Skeletal muscle tissue (tissue), 4 donors: Measurements from ENCODE around the gene PTPRCAP. TPM values are rescaled to one million over a fixed set of nuclear protein-coding genes. Genes with fewer than 3 reads are reported as not detected.
"Not testable (repeated sequence)": the region's sequence is repeated elsewhere in the genome, so short reads cannot be mapped to it uniquely, and the experiment has no call there.

ENCODE experiments used
- H3K27ac ChIP-seq: one replicate; pipeline ENCODE4 v1.7.0; 2013; ENCODE audit warnings: mild to moderate bottlenecking, low read depth, low read length, inconsistent platforms
- H3K27me3 ChIP-seq, 3 donors: one replicate each; pipeline ENCODE4 v1.7.0; 2013; ENCODE audit warnings: low read length in 3 of 3; ENCODE audit not compliant: control insufficient read depth in 3 of 3, insufficient read depth in 3 of 3
- H3K36me3 ChIP-seq, 3 donors: one replicate each; pipeline ENCODE4 v1.7.0; 2013; ENCODE audit warnings: low read length in 3 of 3; ENCODE audit not compliant: control insufficient read depth in 3 of 3, insufficient read depth in 3 of 3
- H3K4me1 ChIP-seq, 3 donors: one replicate each; pipeline ENCODE4 v1.7.0; 2013; ENCODE audit warnings: low read length in 3 of 3, mild to moderate bottlenecking in 3 of 3; ENCODE audit not compliant: control insufficient read depth in 3 of 3, insufficient read depth in 3 of 3
- H3K4me3 ChIP-seq, 3 donors: one replicate each; pipeline ENCODE4 v1.7.0; 2013; ENCODE audit warnings: low read length in 3 of 3
- H3K9ac ChIP-seq, 3 donors: one replicate each; pipeline ENCODE4 v1.7.0; 2013; ENCODE audit warnings: low read length in 3 of 3, mild to moderate bottlenecking in 3 of 3, moderate library complexity in 2 of 3, low read depth in 1 of 3
- H3K9me3 ChIP-seq, 3 donors: one replicate each; pipeline ENCODE4 v1.7.0; 2013; ENCODE audit warnings: low read length in 3 of 3; ENCODE audit not compliant: control insufficient read depth in 3 of 3
- total RNA-seq: library from RNA; depleted of rRNA; stranded (reverse); fragments of >200 nt; gene quantifications from one replicate; pipeline ENCODE4 v1.2.3, GENCODE V29; 2014
- donor health status: Osteomylitis.

PTPRCAP gene
- total RNA-seq, 1 donor from 2014 or later = not detected

DNA sequence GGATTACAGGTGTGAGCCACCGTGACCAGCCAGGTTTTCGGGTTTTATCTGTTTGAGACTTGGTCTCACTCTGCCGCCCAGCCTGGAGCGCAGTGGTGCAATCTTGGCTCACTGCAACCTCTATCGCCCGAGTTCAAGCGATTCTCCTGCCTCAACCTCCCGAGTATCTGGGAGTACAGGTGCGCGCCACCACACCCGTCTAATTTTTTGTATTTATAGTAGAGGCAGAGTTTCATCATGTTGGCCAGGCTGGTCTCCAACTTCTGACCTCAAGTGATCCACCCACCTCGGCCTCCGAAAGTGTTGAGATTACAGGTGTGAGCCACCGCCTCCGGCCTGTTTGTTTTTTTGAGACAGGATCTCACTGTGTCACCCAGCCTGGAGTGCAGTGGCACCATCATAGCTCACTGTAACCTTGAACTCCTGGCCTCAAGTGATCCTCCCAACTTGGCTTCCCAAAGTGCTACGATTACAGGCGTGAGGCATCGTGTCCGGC is 10.1 kb downstream of the PTPRCAP start:
- H3K9me3 ChIP-seq, H3K27me3 ChIP-seq: not testable (repeated sequence)
- Histone ChIP-seq H3K4me1 (peaks cover 15 to 31% (median 16%) of the 10 kb centered on the region in 3 donors), H3K9ac (peak overlapping the region; percentile 97 to 99 (median 98)), H3K27ac (peak overlapping the region; percentile 90), H3K36me3 (peaks cover 18 to 42% (median 33%) of the 10 kb centered on the region in 3 donors), H3K4me3 (peak overlapping the region; percentile 93 to 94 (median 94))

DNA sequence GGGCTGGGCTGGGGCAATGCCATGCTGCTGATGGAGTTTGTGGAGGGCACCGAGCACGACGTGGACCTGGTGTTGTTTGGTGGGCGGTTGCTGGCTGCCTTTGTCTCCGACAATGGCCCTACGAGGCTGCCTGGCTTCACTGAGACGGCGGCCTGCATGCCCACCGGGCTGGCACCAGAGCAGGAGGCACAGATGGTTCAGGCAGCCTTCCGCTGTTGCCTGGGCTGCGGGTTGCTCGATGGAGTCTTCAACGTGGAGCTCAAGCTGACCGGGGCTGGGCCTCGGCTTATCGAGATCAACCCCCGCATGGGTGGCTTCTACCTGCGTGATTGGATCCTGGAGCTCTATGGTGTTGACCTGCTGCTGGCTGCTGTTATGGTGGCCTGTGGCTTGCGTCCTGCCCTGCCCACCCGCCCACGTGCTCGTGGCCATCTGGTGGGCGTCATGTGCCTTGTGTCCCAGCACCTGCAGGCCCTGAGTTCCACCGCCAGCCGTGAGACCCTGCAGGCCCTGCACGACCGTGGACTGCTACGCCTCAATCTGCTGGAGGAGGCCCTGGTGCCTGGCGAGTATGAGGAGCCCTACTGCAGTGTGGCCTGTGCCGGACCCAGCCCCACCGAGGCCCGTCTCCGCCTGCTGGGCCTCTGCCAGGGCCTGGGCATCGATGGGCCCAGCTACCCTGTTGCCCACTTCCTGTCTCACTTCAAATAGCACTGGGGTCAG is 13.4 kb downstream of the PTPRCAP start:
- peaks cover 25 to 28% (median 26%) of the 10 kb centered on the region in 3 donors for H3K4me1 ChIP-seq
- no peaks in the 10 kb centered on the region for H3K9me3 ChIP-seq
- H3K27me3 ChIP-seq = no peaks in the 10 kb centered on the region
- H3K4me3 ChIP-seq = no peak overlapping the region
- H3K9ac ChIP-seq = peak overlapping the region in 1 of 3 donors; percentile 6
- no peak overlapping the region for H3K27ac ChIP-seq
- H3K36me3 ChIP-seq = peaks cover 0 to 16% (median 14%) of the 10 kb centered on the region in 3 donors

DNA sequence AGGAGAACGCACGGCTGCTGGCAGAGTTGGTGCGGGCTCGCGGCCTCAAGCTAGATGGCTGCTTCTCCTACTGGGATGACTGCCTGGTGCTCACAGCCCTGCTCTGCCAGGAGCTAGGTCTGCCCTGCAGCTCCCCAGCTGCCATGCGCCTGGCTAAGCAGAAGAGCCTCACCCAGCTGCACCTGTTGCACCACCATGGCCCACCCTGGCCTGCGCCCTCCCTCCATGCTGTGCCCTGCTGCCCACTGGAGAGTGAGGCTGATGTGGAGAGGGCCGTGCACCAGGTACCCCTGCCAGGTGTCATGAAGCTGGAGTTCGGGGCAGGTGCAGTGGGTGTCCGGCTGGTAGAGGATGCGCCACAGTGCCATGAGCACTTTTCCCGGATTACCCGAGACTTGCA is 14.0 kb downstream of the PTPRCAP start:
- Histone ChIP-seq H3K27ac (no peak overlapping the region), H3K4me3 (no peak overlapping the region), H3K9me3 (no peaks in the 10 kb centered on the region), H3K27me3 (no peaks in the 10 kb centered on the region), H3K9ac (no peak overlapping the region), H3K36me3 (peaks cover 0 to 15% (median 14%) of the 10 kb centered on the region in 3 donors), H3K4me1 (peaks cover 27 to 28% (median 27%) of the 10 kb centered on the region in 3 donors)

DNA sequence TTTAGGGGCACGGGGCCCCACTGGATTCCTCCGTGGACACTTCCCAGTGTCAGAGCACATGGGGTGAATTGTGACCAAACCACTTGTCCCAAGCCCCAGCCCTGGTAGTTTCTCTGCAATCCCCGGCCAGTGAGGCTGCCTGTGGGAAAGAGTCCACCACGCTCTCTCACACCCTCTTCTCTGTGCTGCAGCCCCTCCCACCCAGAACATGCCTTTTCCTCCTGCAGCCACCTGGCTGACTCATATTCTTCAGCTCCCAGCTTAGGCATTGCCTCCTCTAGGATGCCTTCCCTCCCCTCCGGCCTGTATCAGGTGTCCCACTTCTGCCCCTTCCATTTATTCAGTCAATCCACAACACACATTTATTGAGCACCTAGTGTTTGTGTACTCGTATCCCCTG is 14.6 kb downstream of the PTPRCAP start:
- Histone ChIP-seq H3K27ac (no peak overlapping the region), H3K36me3 (peaks cover 0 to 14% (median 14%) of the 10 kb centered on the region in 3 donors), H3K27me3 (no peaks in the 10 kb centered on the region), H3K9me3 (no peaks in the 10 kb centered on the region), H3K4me1 (peaks cover 31 to 33% (median 32%) of the 10 kb centered on the region in 3 donors), H3K4me3 (no peak overlapping the region), H3K9ac (peak overlapping the region in 1 of 3 donors; percentile 14)

DNA sequence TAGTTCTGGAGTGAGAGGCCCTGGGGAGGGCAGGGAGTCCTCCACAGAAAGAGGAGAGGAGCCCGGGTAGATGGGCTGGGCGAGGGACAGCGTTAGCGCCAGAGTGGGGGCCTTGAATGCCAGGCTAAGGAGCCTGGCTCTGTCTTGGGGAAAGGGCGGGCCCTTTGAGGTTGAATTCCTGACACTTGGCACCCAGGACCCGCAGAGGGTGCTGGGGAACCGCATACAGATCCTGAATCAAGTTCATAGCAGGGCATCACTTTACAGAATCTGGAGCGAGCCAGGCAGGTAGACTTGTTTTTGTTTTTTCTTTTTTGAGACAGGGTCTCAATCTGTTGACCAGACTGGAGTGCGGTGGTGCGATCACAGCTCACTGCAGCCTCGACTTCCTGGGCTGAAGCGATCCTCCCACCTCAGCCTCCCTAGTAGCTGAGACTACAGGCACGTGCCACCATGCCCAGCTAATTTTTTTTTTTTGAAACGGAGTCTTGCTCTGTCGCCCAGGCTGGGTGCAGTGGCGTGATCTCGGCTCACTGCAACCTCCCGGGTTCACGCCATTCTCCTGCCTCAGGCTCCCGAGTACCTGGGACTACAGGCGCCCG is 16.0 kb downstream of the PTPRCAP start:
- Histone ChIP-seq H3K27ac (no peak overlapping the region), H3K36me3 (peaks cover 0 to 14% (median 14%) of the 10 kb centered on the region in 3 donors), H3K27me3 (no peaks in the 10 kb centered on the region), H3K9ac (no peak overlapping the region), H3K9me3 (no peaks in the 10 kb centered on the region), H3K4me1 (peaks cover 41 to 46% (median 42%) of the 10 kb centered on the region in 3 donors), H3K4me3 (peak overlapping the region in 2 of 3 donors; percentile 29 to 54)

DNA sequence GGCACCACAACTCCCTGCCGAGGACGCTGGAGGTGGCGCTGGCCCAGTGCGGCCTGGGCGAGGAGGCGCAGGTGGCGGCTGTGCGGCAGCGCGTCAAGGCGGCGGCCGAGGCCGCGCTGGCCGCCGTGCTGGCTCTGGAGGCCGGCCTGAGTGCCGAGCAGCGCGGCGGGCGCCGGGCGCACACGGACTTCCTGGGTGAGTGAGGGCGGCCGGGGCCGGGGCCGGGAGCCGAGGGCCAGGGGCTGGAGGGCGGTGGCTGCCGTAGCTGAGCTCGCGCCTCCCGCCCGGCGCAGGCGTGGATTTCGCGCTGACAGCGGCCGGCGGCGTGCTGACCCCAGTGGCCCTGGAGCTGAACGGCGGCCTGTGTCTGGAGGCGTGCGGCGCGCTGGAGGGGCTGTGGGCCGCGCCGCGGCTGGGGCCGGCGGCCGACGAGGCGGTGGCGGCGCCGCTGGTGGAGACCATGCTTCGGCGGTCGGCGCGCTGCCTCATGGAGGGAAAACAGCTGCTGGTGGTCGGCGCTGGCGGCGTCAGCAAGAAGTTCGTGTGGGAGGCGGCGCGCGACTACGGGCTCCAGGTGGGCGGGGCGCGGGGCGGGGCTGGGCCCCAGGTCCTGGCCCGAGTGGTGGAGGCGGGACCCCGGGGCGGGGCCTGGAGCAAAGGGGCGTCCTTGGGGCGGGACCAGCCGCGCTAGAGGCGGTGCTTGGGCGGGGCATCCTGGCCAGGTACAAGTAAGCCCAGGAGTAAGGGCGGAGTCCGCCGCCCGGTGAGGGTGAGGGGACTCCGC is 16.6 kb downstream of the PTPRCAP start:
- Histone ChIP-seq H3K4me3 (peak overlapping the region; percentile 59 to 81 (median 76)), H3K9me3 (no peaks in the 10 kb centered on the region), H3K4me1 (peaks cover 48 to 53% (median 49%) of the 10 kb centered on the region in 3 donors), H3K9ac (peak overlapping the region; percentile 73 to 94 (median 75)), H3K27me3 (no peaks in the 10 kb centered on the region), H3K36me3 (peaks cover 0 to 14% (median 14%) of the 10 kb centered on the region in 3 donors), H3K27ac (peak overlapping the region; percentile 91)

DNA sequence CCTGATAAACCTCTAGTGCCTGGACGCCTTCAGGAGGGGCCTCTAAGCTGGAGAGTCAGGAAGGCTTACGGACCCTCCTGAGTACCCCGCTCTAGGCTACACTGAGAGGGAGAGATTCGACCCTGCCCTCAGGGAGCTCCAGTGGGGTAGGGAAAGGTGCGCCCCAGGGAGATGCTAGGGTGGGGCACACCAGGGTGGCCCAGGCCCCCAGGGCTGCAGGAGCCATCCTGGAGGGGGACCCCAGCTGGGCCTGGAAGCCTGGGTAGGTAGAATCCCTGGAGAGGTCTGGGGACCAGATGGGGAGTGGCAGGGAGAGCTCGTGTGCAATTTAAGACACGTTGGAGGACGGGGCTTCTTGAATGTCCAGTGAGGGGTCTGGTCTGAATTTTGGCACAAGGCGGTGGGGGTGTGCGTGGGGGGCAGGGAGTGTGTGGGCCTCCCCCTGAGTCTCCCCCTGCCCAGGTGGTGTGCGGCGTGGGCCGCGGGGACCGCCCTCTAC is 17.3 kb downstream of the PTPRCAP start:
- Histone ChIP-seq H3K36me3 (peaks cover 0 to 13% (median 12%) of the 10 kb centered on the region in 3 donors), H3K9me3 (no peaks in the 10 kb centered on the region), H3K4me1 (peaks cover 48 to 55% (median 50%) of the 10 kb centered on the region in 3 donors), H3K4me3 (peak overlapping the region; percentile 59 to 81 (median 76)), H3K27me3 (peaks cover 0 to under 1% (median 0%) of the 10 kb centered on the region in 3 donors), H3K9ac (peak overlapping the region; percentile 73 to 94 (median 75)), H3K27ac (peak overlapping the region; percentile 91)

DNA sequence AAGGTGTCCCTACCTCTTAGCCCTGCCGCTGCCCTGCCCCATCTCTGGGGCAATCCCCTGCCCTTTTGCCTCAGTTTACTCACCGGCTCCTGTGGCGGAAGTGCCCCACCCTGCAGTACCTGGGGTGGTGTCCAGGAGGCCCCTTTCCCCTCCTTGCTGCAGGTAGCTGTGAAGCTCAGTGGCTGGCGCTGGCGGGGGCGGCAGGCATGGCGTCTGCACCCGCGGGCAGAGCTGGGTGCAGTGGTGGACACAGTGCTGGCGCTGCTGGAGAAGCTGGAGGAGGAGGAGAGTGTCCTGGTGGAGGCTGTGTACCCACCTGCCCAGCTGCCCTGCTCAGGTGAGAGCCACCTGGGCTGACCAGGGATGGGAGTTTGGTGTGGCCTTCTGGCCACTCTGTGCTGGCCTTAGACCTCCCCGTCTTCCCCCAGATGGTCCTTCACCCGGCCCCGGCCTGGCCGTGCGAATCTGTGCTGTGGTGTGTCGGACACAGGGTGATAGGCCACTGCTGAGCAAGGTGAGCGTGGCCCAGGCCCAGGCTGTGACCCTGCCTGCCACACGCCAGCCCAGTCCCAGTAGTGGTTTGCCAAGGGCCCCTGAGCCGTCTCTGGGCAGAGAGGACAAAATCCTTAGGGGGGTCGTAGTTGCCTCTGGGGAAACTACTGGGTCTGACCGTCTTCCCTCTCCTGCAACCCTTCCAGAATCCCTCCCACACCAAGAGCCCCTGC is 18.0 kb downstream of the PTPRCAP start:
- Histone ChIP-seq H3K36me3 (peaks cover 0 to 10% (median 10%) of the 10 kb centered on the region in 3 donors), H3K4me1 (peaks cover 52 to 59% (median 54%) of the 10 kb centered on the region in 3 donors), H3K27me3 (peaks cover 0 to 5% (median 0%) of the 10 kb centered on the region in 3 donors), H3K9me3 (no peaks in the 10 kb centered on the region), H3K4me3 (peak overlapping the region; percentile 59 to 81 (median 76)), H3K27ac (peak overlapping the region; percentile 91), H3K9ac (peak overlapping the region; percentile 73 to 94 (median 75))
